SU-DHL-6 (cell line): Measurements from ENCODE around the gene MYO7B.

Experiments
- H2AFZ ChIP-seq: fragments of 200-600 bp; sonication (generic); 2 replicates; pipeline ENCODE4 v1.6.1; 2014; ENCODE audit warnings: low read depth, mild to moderate bottlenecking, moderate library complexity, mixed read lengths, antibody characterized with exemption, low read length; ENCODE audit not compliant: severe bottlenecking
- H3F3A ChIP-seq: fragments of 200-600 bp; shearing (Covaris generic); 2 replicates; pipeline ENCODE4 v1.6.0; 2016; ENCODE audit warnings: antibody characterized with exemption, mild to moderate bottlenecking; ENCODE audit not compliant: insufficient read depth
- H3K27ac ChIP-seq: fragments of 200-600 bp; sonication (generic); 2 replicates; pipeline ENCODE4 v1.5.1; 2016; ENCODE audit warnings: low read depth, mild to moderate bottlenecking, low read length, moderate library complexity, mixed read lengths
- H3K27me3 ChIP-seq: fragments of 200-600 bp; sonication (generic), shearing (Covaris generic); 2 replicates; pipeline ENCODE4 v1.6.0; 2014; ENCODE audit warnings: mild to moderate bottlenecking, low read length
- H3K36me3 ChIP-seq: fragments of 200-600 bp; sonication (generic); 2 replicates; pipeline ENCODE4 v1.6.1; 2014; ENCODE audit warnings: mild to moderate bottlenecking, low read length, mixed read lengths
- H3K4me2 ChIP-seq: fragments of 300-600, 200-600 bp; shearing (Covaris generic), sonication (generic); 2 replicates; pipeline ENCODE4 v1.6.0; 2014; ENCODE audit warnings: low read length, low read depth, mild to moderate bottlenecking; ENCODE audit not compliant: poor library complexity, severe bottlenecking
- H3K4me3 ChIP-seq: fragments of 200-600 bp; sonication (generic); 2 replicates; pipeline ENCODE4 v1.5.1; 2014; ENCODE audit warnings: antibody characterized with exemption, low read length, mild to moderate bottlenecking, mixed read lengths; ENCODE audit not compliant: insufficient read depth, poor library complexity, severe bottlenecking
- H3K79me2 ChIP-seq: fragments of 200-600 bp; sonication (generic); 2 replicates; pipeline ENCODE4 v1.6.1; 2014; ENCODE audit warnings: mild to moderate bottlenecking, low read length, moderate library complexity; ENCODE audit not compliant: insufficient read depth
- H3K9ac ChIP-seq: fragments of 200-600 bp; sonication (generic); 2 replicates; pipeline ENCODE4 v1.7.0; 2014; ENCODE audit warnings: mild to moderate bottlenecking, low read length
- H3K9me2 ChIP-seq: fragments of 200-600 bp; sonication (generic); replicated peaks from 2 replicates; pipeline ENCODE4 v1.6.1; 2014; ENCODE audit warnings: low read length; ENCODE audit not compliant: insufficient read depth
- H3K9me3 ChIP-seq: fragments of 200-600 bp; sonication (generic); 2 replicates; pipeline ENCODE4 v1.6.1; 2014; ENCODE audit warnings: low read length, mixed read lengths; ENCODE audit not compliant: insufficient read depth
- H4K20me1 ChIP-seq: fragments of 200-600 bp; sonication (generic); 2 replicates; pipeline ENCODE4 v1.6.1; 2014; ENCODE audit warnings: low read depth, mild to moderate bottlenecking, antibody characterized with exemption, low read length, moderate library complexity, mixed read lengths
- EZH2phosphoT487 ChIP-seq: fragments of 200-600 bp; sonication (generic), shearing (Covaris generic); conservative IDR thresholded peaks from 2 replicates; pipeline ENCODE4 v1.6.1; 2018; ENCODE audit warnings: mild to moderate bottlenecking, antibody characterized with exemption, low read length, moderate library complexity, mixed read lengths
- TF ChIP-seq, protein P1 (sequence below): fragments of 200-600 bp; sonication (generic); IDR thresholded peaks from one replicate; pipeline ENCODE4 v1.5.1; 2017; ENCODE audit warnings: antibody characterized with exemption, mild to moderate bottlenecking, low read length, moderate library complexity; ENCODE audit not compliant: insufficient read depth, poor library complexity, severe bottlenecking

Gene MYO7B

GRCh38 chr2:127649684-127650040 lies 114.2 kb downstream of the MYO7B start:
- no peak for TF ChIP-seq EZH2phosphoT487
- TF ChIP-seq, protein P1, sequence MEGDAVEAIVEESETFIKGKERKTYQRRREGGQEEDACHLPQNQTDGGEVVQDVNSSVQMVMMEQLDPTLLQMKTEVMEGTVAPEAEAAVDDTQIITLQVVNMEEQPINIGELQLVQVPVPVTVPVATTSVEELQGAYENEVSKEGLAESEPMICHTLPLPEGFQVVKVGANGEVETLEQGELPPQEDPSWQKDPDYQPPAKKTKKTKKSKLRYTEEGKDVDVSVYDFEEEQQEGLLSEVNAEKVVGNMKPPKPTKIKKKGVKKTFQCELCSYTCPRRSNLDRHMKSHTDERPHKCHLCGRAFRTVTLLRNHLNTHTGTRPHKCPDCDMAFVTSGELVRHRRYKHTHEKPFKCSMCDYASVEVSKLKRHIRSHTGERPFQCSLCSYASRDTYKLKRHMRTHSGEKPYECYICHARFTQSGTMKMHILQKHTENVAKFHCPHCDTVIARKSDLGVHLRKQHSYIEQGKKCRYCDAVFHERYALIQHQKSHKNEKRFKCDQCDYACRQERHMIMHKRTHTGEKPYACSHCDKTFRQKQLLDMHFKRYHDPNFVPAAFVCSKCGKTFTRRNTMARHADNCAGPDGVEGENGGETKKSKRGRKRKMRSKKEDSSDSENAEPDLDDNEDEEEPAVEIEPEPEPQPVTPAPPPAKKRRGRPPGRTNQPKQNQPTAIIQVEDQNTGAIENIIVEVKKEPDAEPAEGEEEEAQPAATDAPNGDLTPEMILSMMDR = peak; percentile 66
- H3K9ac ChIP-seq = no peak overlapping the region
- no peaks in the 10 kb centered on the region for H3K9me2 ChIP-seq
- H3K4me2 ChIP-seq = no peak overlapping the region
- no peaks in the 10 kb centered on the region for H3K36me3 ChIP-seq
- no peaks in the 10 kb centered on the region for H4K20me1 ChIP-seq
- no peaks in the 10 kb centered on the region for H3K79me2 ChIP-seq
- no peaks in the 10 kb centered on the region for H3F3A ChIP-seq
- H3K27ac ChIP-seq = no peak overlapping the region
- H3K4me3 ChIP-seq = no peak overlapping the region
- no peak overlapping the region for H2AFZ ChIP-seq
- no peaks in the 10 kb centered on the region for H3K9me3 ChIP-seq
- H3K27me3 ChIP-seq = no peaks in the 10 kb centered on the region

DNA sequence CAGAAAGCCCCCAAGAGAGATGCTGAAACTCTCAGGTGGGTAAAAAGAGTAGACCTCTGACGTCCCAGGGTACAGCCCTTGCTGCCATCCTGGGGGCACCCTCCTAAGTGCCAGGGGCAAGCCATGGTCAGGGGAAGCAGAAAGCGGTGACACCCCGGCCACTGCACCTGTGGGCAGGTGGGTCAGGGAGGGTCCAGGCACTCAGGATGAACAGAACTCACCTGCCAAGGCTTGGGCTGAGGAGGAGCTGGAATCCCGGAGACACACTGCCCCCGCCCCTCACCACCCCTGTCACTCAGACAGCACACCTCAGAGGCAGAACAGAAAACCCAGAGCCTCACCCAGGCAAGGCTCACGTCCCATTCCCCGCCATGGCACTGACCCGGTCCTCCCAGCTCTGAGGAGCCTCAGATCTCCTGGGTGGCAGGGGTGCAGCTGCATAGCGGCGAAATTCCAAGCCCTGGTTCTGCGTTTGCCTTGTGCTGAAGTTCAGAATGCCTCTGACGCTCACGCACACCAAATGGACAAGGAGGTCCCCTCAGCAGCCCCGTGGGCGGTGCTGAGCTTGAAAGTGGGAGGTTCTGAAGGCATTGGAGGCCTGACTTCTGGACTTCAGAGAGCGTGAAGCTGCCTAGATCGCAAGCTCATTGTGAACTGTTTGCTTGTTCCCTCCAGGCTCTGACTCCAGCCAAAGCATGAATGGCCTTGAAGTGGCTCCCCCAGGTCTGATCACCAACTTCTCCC lies 114.7 kb downstream of the MYO7B start:
- TF ChIP-seq, protein P1 = peak; percentile 23
- no peak for TF ChIP-seq EZH2phosphoT487

DNA sequence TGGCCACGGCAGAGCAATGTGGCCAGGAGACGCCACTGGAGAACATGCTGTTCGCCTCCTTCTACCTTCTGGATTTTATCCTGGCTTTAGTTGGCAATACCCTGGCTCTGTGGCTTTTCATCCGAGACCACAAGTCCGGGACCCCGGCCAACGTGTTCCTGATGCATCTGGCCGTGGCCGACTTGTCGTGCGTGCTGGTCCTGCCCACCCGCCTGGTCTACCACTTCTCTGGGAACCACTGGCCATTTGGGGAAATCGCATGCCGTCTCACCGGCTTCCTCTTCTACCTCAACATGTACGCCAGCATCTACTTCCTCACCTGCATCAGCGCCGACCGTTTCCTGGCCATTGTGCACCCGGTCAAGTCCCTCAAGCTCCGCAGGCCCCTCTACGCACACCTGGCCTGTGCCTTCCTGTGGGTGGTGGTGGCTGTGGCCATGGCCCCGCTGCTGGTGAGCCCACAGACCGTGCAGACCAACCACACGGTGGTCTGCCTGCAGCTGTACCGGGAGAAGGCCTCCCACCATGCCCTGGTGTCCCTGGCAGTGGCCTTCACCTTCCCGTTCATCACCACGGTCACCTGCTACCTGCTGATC lies 115.4 kb downstream of the MYO7B start:
- H3K36me3 ChIP-seq = no peaks in the 10 kb centered on the region
- no peak for TF ChIP-seq EZH2phosphoT487
- TF ChIP-seq, protein P1 = no peak
- no peaks in the 10 kb centered on the region for H3K9me2 ChIP-seq
- H3K9ac ChIP-seq = no peak overlapping the region
- no peak overlapping the region for H3K4me2 ChIP-seq
- no peaks in the 10 kb centered on the region for H3F3A ChIP-seq
- H3K4me3 ChIP-seq = no peak overlapping the region
- no peaks in the 10 kb centered on the region for H4K20me1 ChIP-seq
- no peaks in the 10 kb centered on the region for H3K9me3 ChIP-seq
- no peak overlapping the region for H2AFZ ChIP-seq
- no peak overlapping the region for H3K27ac ChIP-seq
- no peaks in the 10 kb centered on the region for H3K27me3 ChIP-seq
- H3K79me2 ChIP-seq = no peaks in the 10 kb centered on the region

More for the DNA sequence above, 114.7 kb downstream of the MYO7B start:
- Histone ChIP-seq H3K9me3 (no peaks in the 10 kb centered on the region), H3K9ac (no peak overlapping the region), H3K4me3 (no peak overlapping the region), H3K79me2 (no peaks in the 10 kb centered on the region), H4K20me1 (no peaks in the 10 kb centered on the region), H3K4me2 (no peak overlapping the region), H2AFZ (no peak overlapping the region), H3K9me2 (no peaks in the 10 kb centered on the region), H3K36me3 (no peaks in the 10 kb centered on the region), H3K27me3 (no peaks in the 10 kb centered on the region), H3K27ac (no peak overlapping the region), H3F3A (no peaks in the 10 kb centered on the region)
